HG02642 (cell line): Measurements from ENCODE around the gene LAMP5.

Source experiments
- ATAC-seq: cut with Tn5 transposase; IDR thresholded peaks from one replicate; pipeline ENCODE4 v1.9.1; 2021; ENCODE audit warnings: mild to moderate bottlenecking; ENCODE audit not compliant: unreplicated experiment, poor library complexity

Gene LAMP5

GRCh38 chr20:9514461-9515213 is at the start of gene LAMP5:
Gene LAMP5 (plus strand): TSS chr20:9514590. CDS start chr20:9514853, 263 bp downstream.
- ATAC-seq: no peak

GRCh38 chr20:9467995-9468394 is 46.4 kb upstream of the LAMP5 start:
- ATAC-seq: no peak

- no peak for ATAC-seq
Observed at GRCh38 chr20:9474835-9475415, 39.5 kb upstream of the LAMP5 start.

GRCh38 chr20:9475456-9475855 is 38.9 kb upstream of the LAMP5 start:
- no peak for ATAC-seq

GRCh38 chr20:9476174-9476573 is 38.2 kb upstream of the LAMP5 start:
- no peak for ATAC-seq

- ATAC-seq: no peak
Observed at GRCh38 chr20:9476637-9477036, 37.8 kb upstream of the LAMP5 start.

GRCh38 chr20:9478771-9479170 is 35.6 kb upstream of the LAMP5 start:
- ATAC-seq: no peak

GRCh38 chr20:9480066-9480465 is 34.3 kb upstream of the LAMP5 start:
- ATAC-seq: no peak

- no peak for ATAC-seq
Observed at GRCh38 chr20:9482180-9482579, 32.2 kb upstream of the LAMP5 start.

GRCh38 chr20:9483131-9483530 is 31.3 kb upstream of the LAMP5 start:
- ATAC-seq: no peak

- no peak for ATAC-seq
Observed at GRCh38 chr20:9485614-9486340, 28.6 kb upstream of the LAMP5 start.

- no peak for ATAC-seq
Observed at GRCh38 chr20:9487231-9487630, 27.2 kb upstream of the LAMP5 start.

GRCh38 chr20:9488063-9488462 is 26.3 kb upstream of the LAMP5 start:
- no peak for ATAC-seq

- no peak for ATAC-seq
Observed at GRCh38 chr20:9490161-9490560, 24.2 kb upstream of the LAMP5 start.

- ATAC-seq: no peak
Observed at GRCh38 chr20:9490631-9491030, 23.8 kb upstream of the LAMP5 start.

- no peak for ATAC-seq
Observed at GRCh38 chr20:9491324-9491723, 23.1 kb upstream of the LAMP5 start.

GRCh38 chr20:9492067-9492466 is 22.3 kb upstream of the LAMP5 start:
- no peak for ATAC-seq

GRCh38 chr20:9493803-9494202 is 20.6 kb upstream of the LAMP5 start:
- no peak for ATAC-seq

GRCh38 chr20:9495701-9496100 is 18.7 kb upstream of the LAMP5 start:
- no peak for ATAC-seq

- ATAC-seq: no peak
Observed at GRCh38 chr20:9496155-9496554, 18.2 kb upstream of the LAMP5 start.

- ATAC-seq: no peak
Observed at GRCh38 chr20:9498322-9498721, 16.1 kb upstream of the LAMP5 start.
